Uterus (tissue), 4 donors: ENCODE measurements around the gene MSH3. TPM values are rescaled to one million over a fixed set of nuclear protein-coding genes. Genes with fewer than 3 reads are reported as not detected.

Experiments
- DNase-seq, 2 donors: peaks; one replicate each; pipeline ENCODE4 v3.0.0-alpha.2; 2019 to 2020
- H3K27ac ChIP-seq, 2 donors: fragments of 200-600 bp; sonication (generic); 1 replicate in 1 of 2; 2 replicates in 1 of 2; pipeline ENCODE4 v1.5.1; 2016 to 2018
- H3K27me3 ChIP-seq, 2 donors: fragments of 200-600 bp; sonication (generic); one replicate each; pipeline ENCODE4 v1.5.1; 2018 to 2019; ENCODE audit warnings: control low read depth in 1 of 2
- H3K36me3 ChIP-seq, 2 donors: fragments of 200-600 bp; sonication (generic); one replicate each; pipeline ENCODE4 v1.5.1; 2019; ENCODE audit warnings: control low read depth in 1 of 2
- H3K4me1 ChIP-seq, 2 donors: fragments of 200-600 bp; sonication (generic); one replicate each; pipeline ENCODE4 v1.5.1; 2018 to 2019; ENCODE audit warnings: control low read depth in 1 of 2
- H3K4me3 ChIP-seq, 2 donors: fragments of 200-600 bp; sonication (generic); 1 replicate in 1 of 2; 2 replicates in 1 of 2; pipeline ENCODE4 v1.5.1; 2018 to 2019; ENCODE audit warnings: mild to moderate bottlenecking in 1 of 2
- H3K9me3 ChIP-seq, 2 donors: fragments of 200-600 bp; sonication (generic); one replicate each; pipeline ENCODE4 v1.5.1; 2019; ENCODE audit warnings: control low read depth in 1 of 2
- POLR2A ChIP-seq, 2 donors: fragments of 450-650 bp; IDR thresholded peaks; one replicate each; pipeline ENCODE4 v1.6.1; 2016; ENCODE audit warnings: antibody characterized with exemption in 2 of 2, mild to moderate bottlenecking in 1 of 2, moderate library complexity in 1 of 2
- intact Hi-C: fragments of 100-400 bp; cut with DNase I; formaldehyde crosslinking; loops from one replicate; pipeline ENCODE4 v1.15.1; 2023; ENCODE audit warnings: low total_unique reads
- total RNA-seq, 4 donors: library from RNA; depleted of rRNA in 3 of 4; stranded (reverse); fragments of >200 nt in 3 of 4; gene quantifications; one replicate each; pipeline versions ENCODE4 v1.1.0 to v1.2.4, GENCODE V29; 2014 to 2023
- TF ChIP-seq, protein P1 (sequence below), 4 experiments: fragments of 200-600 bp in 2 of 4; fragments of 450-650 bp in 2 of 4; sonication (generic) in 2 of 4; IDR thresholded peaks; one replicate each; pipeline ENCODE4 v1.5.1; 2016 to 2019; ENCODE audit warnings: antibody characterized with exemption in 4 of 4, mild to moderate bottlenecking in 2 of 4, moderate library complexity in 1 of 4
- donor health status: DM: yes; HTN: yes; CAD: no.

The MSH3 gene
- total RNA-seq, 4 donors from 2014 or later, result 6.4 to 34.3 (median 16.3) TPM

DNA sequence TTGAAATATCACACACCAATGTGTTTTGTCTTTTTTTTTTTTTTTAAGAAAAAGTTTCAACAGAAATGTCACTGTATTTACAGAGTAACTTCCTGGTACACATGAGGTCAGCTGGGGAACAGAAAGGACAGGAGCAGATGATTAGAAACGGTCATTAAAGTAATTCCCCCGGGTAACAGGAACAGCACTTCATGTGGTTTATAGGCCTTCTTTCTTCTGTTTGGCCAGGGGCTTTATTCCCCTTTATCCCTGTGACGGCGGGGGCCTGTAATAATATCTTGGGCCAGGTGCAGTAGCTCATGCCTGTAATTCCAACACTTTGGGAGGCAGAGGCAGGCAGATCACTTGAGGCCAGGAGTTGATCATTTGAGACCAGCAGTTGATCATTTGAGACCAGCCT is 30.5 kb upstream of the MSH3 start:
- H3K27me3 ChIP-seq, result no peaks in the 10 kb centered on the region
- TF ChIP-seq POLR2A (IDR thresholded peaks at IDR 0.05), result no peak
- TF ChIP-seq, protein P1, sequence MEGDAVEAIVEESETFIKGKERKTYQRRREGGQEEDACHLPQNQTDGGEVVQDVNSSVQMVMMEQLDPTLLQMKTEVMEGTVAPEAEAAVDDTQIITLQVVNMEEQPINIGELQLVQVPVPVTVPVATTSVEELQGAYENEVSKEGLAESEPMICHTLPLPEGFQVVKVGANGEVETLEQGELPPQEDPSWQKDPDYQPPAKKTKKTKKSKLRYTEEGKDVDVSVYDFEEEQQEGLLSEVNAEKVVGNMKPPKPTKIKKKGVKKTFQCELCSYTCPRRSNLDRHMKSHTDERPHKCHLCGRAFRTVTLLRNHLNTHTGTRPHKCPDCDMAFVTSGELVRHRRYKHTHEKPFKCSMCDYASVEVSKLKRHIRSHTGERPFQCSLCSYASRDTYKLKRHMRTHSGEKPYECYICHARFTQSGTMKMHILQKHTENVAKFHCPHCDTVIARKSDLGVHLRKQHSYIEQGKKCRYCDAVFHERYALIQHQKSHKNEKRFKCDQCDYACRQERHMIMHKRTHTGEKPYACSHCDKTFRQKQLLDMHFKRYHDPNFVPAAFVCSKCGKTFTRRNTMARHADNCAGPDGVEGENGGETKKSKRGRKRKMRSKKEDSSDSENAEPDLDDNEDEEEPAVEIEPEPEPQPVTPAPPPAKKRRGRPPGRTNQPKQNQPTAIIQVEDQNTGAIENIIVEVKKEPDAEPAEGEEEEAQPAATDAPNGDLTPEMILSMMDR (IDR thresholded peaks at IDR 0.05), result no peak
- no peak for DNase-seq
- no peak overlapping the region for H3K27ac ChIP-seq
- intact Hi-C loops, result no loop called here
- no peak overlapping the region for H3K4me3 ChIP-seq
- no peaks in the 10 kb centered on the region for H3K9me3 ChIP-seq
- no peaks in the 10 kb centered on the region for H3K4me1 ChIP-seq
- H3K36me3 ChIP-seq, result no peaks in the 10 kb centered on the region

DNA sequence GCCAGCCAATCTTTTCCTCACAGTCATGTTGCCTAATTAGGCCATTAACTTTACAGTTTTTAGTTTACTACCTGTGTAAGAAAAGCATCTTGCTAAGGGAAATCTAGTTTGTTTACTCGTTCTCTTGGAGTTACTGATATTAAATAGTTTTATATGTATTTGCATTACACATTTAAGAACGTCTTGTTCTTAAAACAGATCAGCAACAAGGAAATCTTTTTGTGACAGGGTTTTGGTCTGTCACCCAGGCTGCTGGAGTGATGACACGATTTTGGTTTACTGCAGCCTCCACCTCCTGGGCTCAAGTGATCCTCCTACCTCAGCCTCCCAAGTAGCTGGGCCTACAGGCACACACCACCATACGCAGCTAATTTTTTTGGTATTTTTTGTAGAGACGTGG is 29.2 kb upstream of the MSH3 start:
- Histone ChIP-seq H3K36me3 (no peaks in the 10 kb centered on the region), H3K4me3 (no peak overlapping the region), H3K4me1 (no peaks in the 10 kb centered on the region), H3K9me3 (no peaks in the 10 kb centered on the region), H3K27me3 (no peaks in the 10 kb centered on the region), H3K27ac (no peak overlapping the region)
- intact Hi-C loops, result no loop called here
- no peak for TF ChIP-seq POLR2A (IDR thresholded peaks at IDR 0.05)
- TF ChIP-seq, protein P1 (IDR thresholded peaks at IDR 0.05), result no peak
- no peak for DNase-seq

DNA sequence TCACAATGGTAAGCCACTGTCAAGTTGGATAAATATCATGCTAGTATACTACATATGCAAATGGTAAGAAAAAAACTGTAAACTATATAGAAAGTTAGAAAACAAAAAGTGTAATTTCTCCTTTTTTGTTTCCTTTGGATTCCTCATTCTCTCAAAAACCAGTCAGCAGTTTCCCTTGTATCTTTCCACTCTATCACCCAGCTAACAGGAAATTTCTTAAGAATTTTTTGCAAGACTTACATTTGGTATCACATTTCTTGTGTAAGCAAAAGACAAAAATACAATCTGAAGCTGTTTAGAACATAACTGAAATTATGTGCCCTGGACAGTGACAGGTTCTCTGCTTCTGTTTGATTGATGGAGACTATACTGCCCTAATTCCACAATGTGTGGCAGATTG is 25.2 kb upstream of the MSH3 start:
- intact Hi-C loops, result no loop called here
- DNase-seq, result no peak
- Histone ChIP-seq H3K4me1 (no peaks in the 10 kb centered on the region), H3K27ac (no peak overlapping the region), H3K4me3 (no peak overlapping the region), H3K36me3 (no peaks in the 10 kb centered on the region), H3K9me3 (no peaks in the 10 kb centered on the region), H3K27me3 (no peaks in the 10 kb centered on the region)
- TF ChIP-seq, protein P1 (IDR thresholded peaks at IDR 0.05), result no peak
- TF ChIP-seq POLR2A (IDR thresholded peaks at IDR 0.05), result no peak

DNA sequence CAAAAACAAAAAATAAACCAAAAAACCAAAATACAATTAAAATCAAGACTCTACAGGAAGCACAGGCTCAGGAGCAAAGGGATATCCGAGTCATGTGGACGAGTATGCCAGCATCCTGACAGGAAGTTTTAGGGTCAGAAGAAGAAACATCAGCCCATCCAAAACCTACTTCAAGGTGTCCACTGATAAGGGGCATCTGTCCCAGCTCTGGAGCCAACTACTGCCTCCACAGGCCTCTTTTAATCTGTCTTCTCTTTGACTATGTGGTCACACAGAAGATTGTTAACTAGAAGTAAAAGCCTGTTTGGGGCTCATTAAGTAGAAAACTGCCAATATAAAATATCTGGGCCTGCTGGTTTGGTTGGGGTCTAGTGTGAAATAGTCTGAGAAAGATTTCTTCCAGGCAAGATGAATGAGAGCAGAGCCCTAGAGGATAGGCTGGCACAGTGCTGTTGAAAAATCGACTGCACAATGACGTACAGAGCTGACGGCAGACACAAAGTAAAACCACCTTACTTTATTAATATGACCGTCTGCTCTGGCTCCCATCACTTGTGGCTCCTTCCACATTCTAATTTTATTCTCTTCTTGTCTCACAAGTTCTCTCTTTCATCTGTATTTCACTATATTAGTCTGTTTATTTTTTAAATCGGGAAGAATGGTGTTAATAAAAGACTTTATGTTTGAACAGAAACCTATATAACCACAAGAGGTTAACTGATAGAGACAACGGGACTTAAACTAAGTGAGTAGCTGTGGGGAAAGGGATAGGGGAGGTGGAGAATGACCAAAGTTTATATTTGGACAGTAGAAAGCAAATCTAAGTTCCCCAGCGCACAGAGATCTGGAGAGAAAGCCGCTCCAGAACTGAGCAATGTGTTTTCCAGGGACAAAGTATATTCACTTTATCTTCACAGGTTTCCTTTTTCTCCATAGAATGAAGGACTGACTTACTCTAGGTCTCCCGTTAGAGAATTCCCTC is 22.9 kb upstream of the MSH3 start:
- no peak overlapping the region for H3K27ac ChIP-seq
- DNase-seq, result no peak
- H3K27me3 ChIP-seq, result no peaks in the 10 kb centered on the region
- TF ChIP-seq, protein P1 (IDR thresholded peaks at IDR 0.05), result no peak
- no peak for TF ChIP-seq POLR2A (IDR thresholded peaks at IDR 0.05)
- intact Hi-C loops, result no loop called here
- no peak overlapping the region for H3K4me3 ChIP-seq
- H3K4me1 ChIP-seq, result no peaks in the 10 kb centered on the region
- H3K36me3 ChIP-seq, result no peaks in the 10 kb centered on the region
- no peaks in the 10 kb centered on the region for H3K9me3 ChIP-seq

DNA sequence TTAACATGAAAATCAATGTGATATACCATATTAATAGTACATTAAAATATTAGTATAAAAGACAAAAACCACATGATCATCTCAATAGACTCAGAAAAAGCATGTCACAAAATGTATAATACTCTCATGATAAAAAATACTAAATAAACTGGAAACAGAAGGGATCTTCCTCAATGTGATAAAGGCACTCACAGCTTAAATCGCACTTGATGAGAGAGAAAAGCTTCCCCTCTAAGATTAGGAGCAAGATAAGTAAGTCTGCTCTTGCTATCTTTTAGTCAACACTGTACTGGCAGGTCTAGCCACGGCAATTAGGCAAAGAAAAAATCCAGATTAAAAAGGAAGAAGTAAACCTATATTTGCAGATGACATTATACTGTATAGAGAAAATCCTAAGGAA is 21.8 kb upstream of the MSH3 start:
- H3K36me3 ChIP-seq, result no peaks in the 10 kb centered on the region

More for the DNA sequence above, 21.8 kb upstream of the MSH3 start:
- Histone ChIP-seq H3K27ac (no peak overlapping the region), H3K9me3 (no peaks in the 10 kb centered on the region), H3K4me1 (no peaks in the 10 kb centered on the region), H3K27me3 (no peaks in the 10 kb centered on the region), H3K4me3 (no peak overlapping the region)
- TF ChIP-seq POLR2A (IDR thresholded peaks at IDR 0.05), result no peak
- TF ChIP-seq, protein P1 (IDR thresholded peaks at IDR 0.05), result no peak
- intact Hi-C loops, result no loop called here
- DNase-seq, result no peak
